Stomach (tissue), 9 donors: ENCODE measurements around the gene ADORA2B. TPM values are rescaled to one million over a fixed set of nuclear protein-coding genes. Genes with fewer than 3 reads are reported as not detected.

Experiments
- DNase-seq, 2 donors: peaks; one replicate each; pipeline versions ENCODE4 v3.0.0 to v3.0.0-alpha.2; 2013 to 2019
- H3K27ac ChIP-seq, 5 donors: fragments of 200-600 bp in 4 of 5; sonication (generic) in 4 of 5; one replicate each; pipeline ENCODE4 v1.5.1; 2013 to 2019; ENCODE audit warnings: mild to moderate bottlenecking in 1 of 5, moderate library complexity in 1 of 5
- H3K27me3 ChIP-seq, 3 donors: fragments of 200-600 bp; sonication (generic); one replicate each; pipeline ENCODE4 v1.5.1; 2017 to 2019; ENCODE audit warnings: mixed run types in 1 of 3
- H3K36me3 ChIP-seq, 4 donors: fragments of 200-600 bp; sonication (generic); 1 replicate in 3 of 4; 2 replicates in 1 of 4; pipeline ENCODE4 v1.5.1; 2016 to 2019
- H3K4me1 ChIP-seq, 4 donors: fragments of 200-600 bp; sonication (generic); one replicate each; pipeline ENCODE4 v1.5.1; 2016 to 2019
- H3K4me3 ChIP-seq, 4 donors: fragments of 200-600 bp; sonication (generic) in 3 of 4; one replicate each; pipeline ENCODE4 v1.5.1; 2016 to 2019; ENCODE audit warnings: mild to moderate bottlenecking in 1 of 4
- H3K9me3 ChIP-seq, 4 donors: fragments of 200-600 bp; sonication (generic); one replicate each; pipeline ENCODE4 v1.5.1; 2016 to 2019
- EP300 ChIP-seq: sonication (generic); formaldehyde crosslinking; IDR thresholded peaks from one replicate; pipeline ENCODE4 v1.6.1; 2017; ENCODE audit warnings: antibody characterized with exemption
- POLR2A ChIP-seq, 4 donors: fragments of 450-650 bp; IDR thresholded peaks; one replicate each; pipeline ENCODE4 v1.6.1; 2016; ENCODE audit warnings: antibody characterized with exemption in 4 of 4, control low read depth in 2 of 4, mild to moderate bottlenecking in 1 of 4, moderate library complexity in 1 of 4
- POLR2AphosphoS5 ChIP-seq, 3 donors: sonication (generic); formaldehyde crosslinking; IDR thresholded peaks; one replicate each; pipeline ENCODE4 v1.6.1; 2016; ENCODE audit warnings: antibody characterized with exemption in 3 of 3
- WGBS, 5 donors: extraction: QIAGEN DNeasy Blood & Tissue Kit in 3 of 5; methylation state at CpG; one replicate each; pipeline versions ENCODE4 v1.1.5 to v1.1.7; 2013 to 2018; 5-methylcytosine and 5-hydroxymethylcytosine counted together
- intact Hi-C: fragments of 100-400 bp; cut with DNase I; formaldehyde crosslinking; loops from one replicate; pipeline ENCODE4 v1.15.1; 2023; ENCODE audit warnings: low total_unique reads
- polyA plus RNA-seq, 3 donors: library from polyadenylated mRNA; stranded (reverse); fragments of 200-250 nt; gene quantifications; one replicate each; pipeline ENCODE4 v1.2.3, GENCODE V29; 2013
- total RNA-seq, 5 donors: library from RNA; depleted of rRNA; stranded (reverse); fragments of >200 nt; gene quantifications; one replicate each; pipeline versions ENCODE4 v1.1.0 to v1.2.3, GENCODE V29; 2014 to 2016
- TF ChIP-seq, protein P1 (sequence below), 7 experiments: fragments of 450-650 bp in 4 of 7; fragments of 200-600 bp in 3 of 7; sonication (generic) in 3 of 7; IDR thresholded peaks; one replicate each; pipeline ENCODE4 v1.5.1; 2016 to 2019; ENCODE audit warnings: antibody characterized with exemption in 7 of 7, control low read depth in 2 of 7, mild to moderate bottlenecking in 1 of 7
- donor health status: healthy with polysubstance abuse.
- donor health status: Bipolar disorder and iron deficiency.
- donor health status: healthy.

Gene ADORA2B
- total and polyA plus RNA-seq, 8 donors = 0.25 to 18.8 (median 2.1) TPM; not detected in 2

GRCh38 chr17:15954222-15954621 lies 9.3 kb downstream of the ADORA2B start:
- Histone ChIP-seq H3K36me3 (no peaks in the 10 kb centered on the region), H3K4me1 (peaks cover 0 to 10% (median 4%) of the 10 kb centered on the region in 4 donors), H3K9me3 (no peaks in the 10 kb centered on the region), H3K27me3 (no peaks in the 10 kb centered on the region), H3K4me3 (no peak overlapping the region), H3K27ac (no peak overlapping the region)
- 58 to 73% (median 66%) methylated on average over 5 of the region's 5 CpGs for WGBS, 5 donors
- TF ChIP-seq, protein P1, sequence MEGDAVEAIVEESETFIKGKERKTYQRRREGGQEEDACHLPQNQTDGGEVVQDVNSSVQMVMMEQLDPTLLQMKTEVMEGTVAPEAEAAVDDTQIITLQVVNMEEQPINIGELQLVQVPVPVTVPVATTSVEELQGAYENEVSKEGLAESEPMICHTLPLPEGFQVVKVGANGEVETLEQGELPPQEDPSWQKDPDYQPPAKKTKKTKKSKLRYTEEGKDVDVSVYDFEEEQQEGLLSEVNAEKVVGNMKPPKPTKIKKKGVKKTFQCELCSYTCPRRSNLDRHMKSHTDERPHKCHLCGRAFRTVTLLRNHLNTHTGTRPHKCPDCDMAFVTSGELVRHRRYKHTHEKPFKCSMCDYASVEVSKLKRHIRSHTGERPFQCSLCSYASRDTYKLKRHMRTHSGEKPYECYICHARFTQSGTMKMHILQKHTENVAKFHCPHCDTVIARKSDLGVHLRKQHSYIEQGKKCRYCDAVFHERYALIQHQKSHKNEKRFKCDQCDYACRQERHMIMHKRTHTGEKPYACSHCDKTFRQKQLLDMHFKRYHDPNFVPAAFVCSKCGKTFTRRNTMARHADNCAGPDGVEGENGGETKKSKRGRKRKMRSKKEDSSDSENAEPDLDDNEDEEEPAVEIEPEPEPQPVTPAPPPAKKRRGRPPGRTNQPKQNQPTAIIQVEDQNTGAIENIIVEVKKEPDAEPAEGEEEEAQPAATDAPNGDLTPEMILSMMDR (IDR thresholded peaks at IDR 0.05) = no peak
- TF ChIP-seq EP300 = no peak
- no peak for TF ChIP-seq POLR2AphosphoS5 (IDR thresholded peaks at IDR 0.05)
- no peak for TF ChIP-seq POLR2A (IDR thresholded peaks at IDR 0.05)
- DNase-seq = no peak
- intact Hi-C loops = no loop called here

- DNase-seq = no peak
- no peaks in the 10 kb centered on the region for H3K9me3 ChIP-seq
Observed at GRCh38 chr17:15955793-15956541, 11.0 kb downstream of the ADORA2B start.

GRCh38 chr17:15957206-15957605 lies 12.3 kb downstream of the ADORA2B start:
- Histone ChIP-seq H3K4me3 (no peak overlapping the region), H3K36me3 (no peaks in the 10 kb centered on the region), H3K4me1 (peaks cover 0 to 18% (median 4%) of the 10 kb centered on the region in 4 donors), H3K9me3 (no peaks in the 10 kb centered on the region), H3K27ac (no peak overlapping the region), H3K27me3 (no peaks in the 10 kb centered on the region)
- intact Hi-C loops = no loop called here
- TF ChIP-seq POLR2A (IDR thresholded peaks at IDR 0.05) = no peak
- WGBS, 5 donors = 82 to 86% (median 84%) methylated on average over 6 of the region's 6 CpGs
- no peak for DNase-seq

More at GRCh38 chr17:15955793-15956541, 11.0 kb downstream of the ADORA2B start:
- no peak overlapping the region for H3K4me3 ChIP-seq
- no peaks in the 10 kb centered on the region for H3K27me3 ChIP-seq
- peaks cover 0 to 18% (median 4%) of the 10 kb centered on the region in 4 donors for H3K4me1 ChIP-seq
- no peak overlapping the region for H3K27ac ChIP-seq
- 81 to 82% (median 82%) methylated on average over 14 of the region's 14 CpGs for WGBS, 5 donors
- H3K36me3 ChIP-seq = no peaks in the 10 kb centered on the region
- TF ChIP-seq, protein P1 (IDR thresholded peaks at IDR 0.05) = no peak
- TF ChIP-seq POLR2A (IDR thresholded peaks at IDR 0.05) (no peak), EP300 (no peak), POLR2AphosphoS5 (IDR thresholded peaks at IDR 0.05) (no peak)
- intact Hi-C loops = no loop called here

DNA sequence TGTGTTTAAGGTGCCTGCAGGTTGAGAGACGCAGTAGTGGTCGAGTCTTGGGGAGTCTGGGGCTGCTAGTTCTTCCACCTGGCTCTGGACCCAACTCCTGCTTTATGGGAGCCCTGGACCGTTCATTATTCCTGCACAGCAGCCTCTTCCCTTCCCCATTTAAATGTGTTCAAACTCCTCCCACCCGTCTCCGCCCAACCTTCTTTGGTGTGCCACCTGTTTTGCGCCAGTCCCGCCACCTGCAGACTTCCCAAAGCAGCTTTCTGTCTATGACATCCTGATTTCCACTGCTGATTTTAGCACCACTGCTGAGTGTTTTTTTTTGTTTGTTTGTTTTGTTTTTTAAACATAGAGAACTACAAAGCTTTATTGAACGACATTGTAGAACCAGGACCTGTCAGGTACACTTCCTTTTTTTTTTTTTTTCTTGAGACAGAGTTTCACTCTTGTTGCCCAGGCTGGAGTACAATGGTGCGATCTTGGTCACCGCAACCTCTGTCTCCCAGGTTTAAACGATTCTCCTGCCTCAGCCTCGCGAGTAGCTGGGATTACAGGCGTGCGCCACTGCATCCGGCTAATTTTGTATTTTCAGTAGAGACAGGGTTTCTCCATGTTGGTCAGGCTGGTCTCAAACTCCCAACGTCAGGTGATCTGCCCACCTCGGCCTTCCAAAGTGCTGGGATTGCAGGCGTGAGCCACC lies 12.8 kb downstream of the ADORA2B start:
- peak overlapping the region in 1 of 5 donors; percentile 63 for H3K27ac ChIP-seq
- H3K4me3 ChIP-seq = no peak overlapping the region
- no peaks in the 10 kb centered on the region for H3K9me3 ChIP-seq
- intact Hi-C loops = no loop called here
- H3K4me1 ChIP-seq = peaks cover 0 to 18% (median 4%) of the 10 kb centered on the region in 4 donors
- TF ChIP-seq POLR2A (IDR thresholded peaks at IDR 0.05) = no peak
- TF ChIP-seq EP300 = no peak
- no peak for TF ChIP-seq POLR2AphosphoS5 (IDR thresholded peaks at IDR 0.05)
- TF ChIP-seq, protein P1 (IDR thresholded peaks at IDR 0.05) = no peak
- no peaks in the 10 kb centered on the region for H3K27me3 ChIP-seq
- 92 to 96% (median 93%) methylated on average over 17 to 18 of the region's 19 CpGs for WGBS, 5 donors
- DNase-seq = no peak
- H3K36me3 ChIP-seq = no peaks in the 10 kb centered on the region
